RPMI8226 (cell line): ENCODE data around the gene RARS1.

Experiments used
- DNase-seq: peaks from one replicate; pipeline ENCODE4 v3.0.0-alpha.2; 2015

Gene RARS1

DNA sequence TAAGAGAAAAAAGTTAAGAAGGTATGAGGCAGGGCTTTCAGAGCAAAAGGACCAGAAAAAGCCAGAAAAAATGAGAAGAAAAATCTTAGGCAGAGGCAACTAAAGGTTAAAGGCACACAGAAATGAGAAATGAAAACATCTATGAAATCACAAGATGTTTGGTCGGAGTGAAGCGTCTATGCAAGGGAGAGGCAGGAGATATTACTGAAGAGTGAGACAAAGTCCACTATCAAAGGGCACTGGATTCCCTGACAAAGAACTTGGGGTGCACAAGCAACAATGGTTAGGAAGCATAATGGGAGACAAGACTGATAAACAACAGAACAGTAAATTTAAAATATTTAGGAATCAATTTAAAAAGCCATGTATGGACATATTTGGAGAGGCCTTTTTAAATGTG lies 76.0 kb downstream of the RARS1 start:
- no peak for DNase-seq

DNA sequence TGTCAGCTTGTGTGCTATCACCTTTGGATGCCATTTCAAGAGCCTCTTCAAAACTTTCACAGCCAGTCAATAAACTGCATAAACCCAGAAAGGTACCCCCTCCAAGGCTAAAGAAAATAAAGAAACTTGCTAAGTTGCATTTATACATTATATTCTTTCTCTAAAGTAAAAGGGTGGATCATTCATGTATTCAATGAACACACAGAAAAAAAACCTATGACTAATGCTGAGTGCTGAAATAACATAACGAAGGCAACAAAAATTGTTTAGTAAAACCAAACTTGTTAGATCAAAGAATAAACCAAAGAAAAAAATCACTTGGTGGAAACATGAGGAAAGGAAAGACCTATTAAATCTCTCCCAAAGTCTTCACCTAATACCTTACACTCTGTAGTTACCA lies 77.7 kb downstream of the RARS1 start:
- no peak for DNase-seq

DNA sequence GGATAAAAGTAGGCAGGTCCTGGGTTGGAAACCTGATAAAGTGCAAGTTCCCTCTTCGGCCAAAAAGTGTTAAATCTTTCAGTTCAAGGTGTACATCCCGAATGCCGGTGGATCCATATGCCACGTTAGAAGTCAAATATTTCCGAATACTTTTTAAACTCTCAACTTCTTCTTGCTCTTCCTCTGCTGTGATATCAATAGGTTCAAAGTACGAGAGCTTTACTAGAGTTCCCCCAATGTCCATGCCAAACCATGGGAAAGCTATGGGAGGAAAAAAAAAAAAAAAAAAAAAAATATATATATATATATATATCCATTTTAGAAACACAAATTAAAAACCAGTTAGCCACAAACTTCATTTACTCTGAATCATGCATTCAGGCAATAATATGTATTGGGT lies 82.5 kb downstream of the RARS1 start:
- DNase-seq: no peak
